Fibroblast of the aortic adventitia (primary cell): ENCODE measurements around the gene CHM. TPM values are rescaled to one million over a fixed set of nuclear protein-coding genes. Genes with fewer than 3 reads are reported as not detected.

Experiments
- DNase-seq: peaks from one replicate; pipeline ENCODE4 v3.0.0-alpha.2; 2010; ENCODE audit warnings: low read depth
- H3K4me3 ChIP-seq: 2 replicates; pipeline ENCODE4 v1.5.1; 2011; ENCODE audit warnings: low read depth, mild to moderate bottlenecking, control low read depth, low read length, moderate library complexity
- total RNA-seq: library from RNA; depleted of rRNA; stranded (reverse); fragments of >200 nt; gene quantifications from 2 replicates; pipeline ENCODE4 v1.2.3, GENCODE V29; 2012; ENCODE audit warnings: low replicate concordance
- TF ChIP-seq, protein P1 (sequence below): IDR thresholded peaks from 2 replicates; pipeline ENCODE4 v1.5.1; 2011; ENCODE audit warnings: mild to moderate bottlenecking, low read length, control low read depth, inconsistent platforms; ENCODE audit not compliant: insufficient read depth

Gene CHM
- total RNA-seq, 1 donor = 52.8 TPM

DNA sequence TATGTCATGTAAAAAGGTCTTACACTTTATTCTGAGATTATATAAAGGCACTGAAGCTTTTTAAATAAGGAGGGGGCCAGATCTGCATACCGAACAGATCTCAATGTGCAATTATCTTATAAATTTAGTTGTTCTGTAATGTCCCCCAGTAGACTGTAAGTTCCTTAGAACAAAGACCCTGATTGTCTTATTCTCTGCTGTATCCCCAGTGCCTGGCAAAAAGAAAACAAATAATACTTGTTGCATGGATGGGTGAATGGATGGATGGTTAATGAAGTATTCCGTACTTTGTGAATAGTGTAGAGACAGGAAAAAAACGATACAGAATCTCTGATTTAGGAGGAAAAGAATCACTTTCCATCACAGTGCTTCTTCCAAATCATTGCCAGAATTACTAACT, 141.5 kb downstream of the CHM start:
- H3K4me3 ChIP-seq = no peak overlapping the region
- no peak for DNase-seq
- TF ChIP-seq, protein P1, sequence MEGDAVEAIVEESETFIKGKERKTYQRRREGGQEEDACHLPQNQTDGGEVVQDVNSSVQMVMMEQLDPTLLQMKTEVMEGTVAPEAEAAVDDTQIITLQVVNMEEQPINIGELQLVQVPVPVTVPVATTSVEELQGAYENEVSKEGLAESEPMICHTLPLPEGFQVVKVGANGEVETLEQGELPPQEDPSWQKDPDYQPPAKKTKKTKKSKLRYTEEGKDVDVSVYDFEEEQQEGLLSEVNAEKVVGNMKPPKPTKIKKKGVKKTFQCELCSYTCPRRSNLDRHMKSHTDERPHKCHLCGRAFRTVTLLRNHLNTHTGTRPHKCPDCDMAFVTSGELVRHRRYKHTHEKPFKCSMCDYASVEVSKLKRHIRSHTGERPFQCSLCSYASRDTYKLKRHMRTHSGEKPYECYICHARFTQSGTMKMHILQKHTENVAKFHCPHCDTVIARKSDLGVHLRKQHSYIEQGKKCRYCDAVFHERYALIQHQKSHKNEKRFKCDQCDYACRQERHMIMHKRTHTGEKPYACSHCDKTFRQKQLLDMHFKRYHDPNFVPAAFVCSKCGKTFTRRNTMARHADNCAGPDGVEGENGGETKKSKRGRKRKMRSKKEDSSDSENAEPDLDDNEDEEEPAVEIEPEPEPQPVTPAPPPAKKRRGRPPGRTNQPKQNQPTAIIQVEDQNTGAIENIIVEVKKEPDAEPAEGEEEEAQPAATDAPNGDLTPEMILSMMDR = no peak

DNA sequence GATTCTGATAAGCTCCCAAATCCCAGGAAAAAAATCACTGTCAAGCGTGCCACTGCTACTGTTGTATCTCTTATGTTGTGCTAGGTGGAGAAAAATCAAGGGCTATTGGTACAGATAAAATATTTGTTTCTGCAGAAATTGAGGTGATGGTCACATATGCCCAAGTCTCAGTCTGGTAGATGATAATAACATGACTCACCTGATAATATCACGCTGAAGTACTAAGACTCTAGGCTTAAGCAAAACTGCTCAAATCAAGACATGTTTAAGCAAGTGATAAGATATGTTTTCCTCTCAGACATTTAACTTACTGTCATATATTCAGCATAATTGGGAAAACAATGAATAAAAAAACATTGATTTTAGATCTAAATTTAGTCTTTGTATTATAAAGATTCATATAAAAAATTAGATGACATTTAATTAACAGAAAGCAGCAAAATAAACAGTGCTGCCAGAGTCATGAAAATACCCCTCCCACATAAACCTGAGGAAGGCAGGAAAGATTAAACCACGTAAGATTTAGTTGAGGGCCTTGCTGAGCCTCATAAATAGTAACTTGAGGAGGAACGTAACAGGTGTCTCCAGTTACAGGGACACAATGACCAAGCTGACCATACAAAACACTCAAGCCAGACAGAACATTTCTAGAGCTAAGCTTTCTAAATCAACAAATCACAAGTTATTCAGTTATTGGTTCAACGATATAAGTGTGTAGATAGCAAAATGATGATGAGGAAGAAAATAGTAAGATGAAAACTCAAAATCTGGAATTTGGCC, 143.5 kb downstream of the CHM start:
- no peak for DNase-seq
- H3K4me3 ChIP-seq = no peak overlapping the region
- TF ChIP-seq, protein P1 = no peak

DNA sequence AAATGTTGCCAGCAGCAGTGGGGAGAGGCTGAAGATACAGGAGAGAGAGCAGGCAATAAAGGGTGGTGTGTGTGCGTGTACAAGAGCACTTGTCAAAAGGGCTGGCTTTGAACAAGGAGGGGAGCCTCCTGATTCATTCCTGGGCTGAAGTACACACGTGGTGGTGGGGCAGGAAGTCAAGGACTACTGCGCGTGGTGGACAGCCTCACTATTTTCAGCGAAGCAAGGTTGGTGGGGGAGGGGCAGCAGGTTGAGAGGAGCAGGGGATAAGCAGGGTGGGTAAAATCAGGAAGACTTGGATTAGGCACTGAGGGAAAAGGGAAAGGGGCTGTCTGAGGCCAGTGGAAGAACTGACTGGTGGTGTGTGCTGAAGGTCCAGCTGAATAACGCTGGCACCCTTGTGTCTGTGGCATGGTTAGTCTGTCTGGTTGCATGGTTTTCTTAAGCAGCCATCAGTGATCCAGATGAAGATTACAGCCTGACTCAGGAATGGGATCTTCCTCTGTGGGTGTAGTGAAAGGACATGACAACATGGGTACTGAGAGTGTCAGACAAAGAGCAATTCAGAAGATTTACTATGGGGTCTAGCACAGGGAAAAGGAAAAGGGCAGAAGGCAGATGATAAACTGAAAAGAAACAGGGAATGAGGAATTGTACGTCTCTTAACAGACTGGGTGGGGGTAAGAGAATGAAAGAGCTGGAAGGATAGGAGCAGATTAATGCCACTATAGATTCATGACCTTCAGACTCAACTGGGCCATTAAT, 149.8 kb downstream of the CHM start:
- TF ChIP-seq, protein P1 = no peak
- DNase-seq = no peak
- no peak overlapping the region for H3K4me3 ChIP-seq

DNA sequence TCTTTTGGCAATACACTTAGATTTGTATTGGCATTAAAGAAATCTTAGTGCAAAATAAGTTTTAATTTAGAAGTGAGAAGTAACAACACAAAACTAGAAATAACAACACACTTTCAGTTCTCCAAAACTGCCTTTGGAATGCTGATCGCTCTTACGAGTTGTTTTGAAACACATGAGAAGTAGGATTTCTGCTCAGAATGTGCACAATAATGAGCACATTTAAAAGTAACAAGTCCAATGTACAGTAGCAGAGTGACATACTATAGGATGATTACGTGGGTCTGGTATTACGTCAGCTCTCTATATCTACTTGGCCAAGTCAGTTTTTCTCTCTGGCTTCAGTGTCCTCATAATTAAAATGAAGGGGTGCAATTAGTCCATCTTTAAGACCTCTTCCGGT, 164.8 kb downstream of the CHM start:
- TF ChIP-seq, protein P1 = no peak
- DNase-seq = no peak
- H3K4me3 ChIP-seq = no peak overlapping the region

DNA sequence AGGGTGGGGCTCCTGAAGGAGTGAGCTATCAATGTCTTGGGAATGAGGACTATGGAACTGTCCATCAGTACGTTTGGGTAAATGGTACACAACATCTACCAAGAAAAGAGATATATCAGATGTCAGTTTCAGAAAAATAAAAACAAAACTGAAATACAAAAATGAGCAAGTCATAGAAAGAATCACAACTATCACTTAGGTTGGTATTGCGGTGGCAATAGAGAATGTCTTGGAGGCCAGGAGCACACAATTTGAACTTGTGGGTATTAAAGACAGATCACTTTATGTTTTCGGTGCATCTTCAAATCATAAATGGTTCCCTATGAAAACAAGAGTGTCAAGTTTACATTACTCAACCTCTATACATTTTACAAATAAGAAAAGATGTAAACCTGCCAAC, 176.8 kb downstream of the CHM start:
- no peak for DNase-seq
- H3K4me3 ChIP-seq = no peak overlapping the region
- TF ChIP-seq, protein P1 = no peak

DNA sequence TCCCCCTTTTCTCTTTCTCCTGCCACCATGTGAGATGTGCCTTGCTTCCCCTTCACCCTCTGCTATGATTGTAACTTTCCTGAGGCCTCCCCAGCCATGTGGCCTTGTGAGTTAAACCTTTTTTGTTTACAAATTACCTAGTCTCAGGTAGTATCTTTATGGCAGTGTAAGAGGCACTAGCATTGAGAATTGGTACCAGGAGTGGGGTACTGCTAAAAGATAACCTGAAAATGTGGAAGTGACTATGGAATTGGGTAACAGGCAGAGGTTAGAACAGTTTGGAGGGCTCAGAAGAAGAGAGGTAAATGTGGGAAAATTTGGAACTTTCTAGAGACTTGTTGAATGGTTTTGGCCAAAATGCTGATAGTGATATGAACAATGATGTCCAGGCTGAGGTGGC, 182.0 kb downstream of the CHM start:
- TF ChIP-seq, protein P1 = no peak
- DNase-seq = no peak
- no peak overlapping the region for H3K4me3 ChIP-seq
